ENCODE measurements around the gene HIBCH.

DNA sequence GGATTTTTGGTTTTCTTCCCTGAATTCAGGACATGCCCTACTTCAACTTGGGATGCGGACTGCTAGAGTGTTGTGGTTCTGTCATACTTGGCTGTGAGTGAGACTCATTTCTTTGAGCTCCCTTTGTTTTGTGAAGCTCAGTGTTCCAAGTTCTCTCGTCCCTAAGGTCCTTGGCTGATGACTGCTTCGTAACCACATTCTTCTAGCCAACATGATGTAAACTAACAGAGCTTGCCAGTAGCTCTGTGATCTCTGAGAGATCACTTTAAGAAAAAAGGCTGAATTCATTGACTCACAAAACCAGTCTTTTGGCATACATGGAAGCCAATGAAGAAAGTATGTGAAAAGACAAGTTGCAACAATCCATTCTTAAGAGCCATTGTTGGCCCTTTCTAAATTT, 160.2 kb downstream of the HIBCH start:
- TF ChIP-seq, protein P1, sequence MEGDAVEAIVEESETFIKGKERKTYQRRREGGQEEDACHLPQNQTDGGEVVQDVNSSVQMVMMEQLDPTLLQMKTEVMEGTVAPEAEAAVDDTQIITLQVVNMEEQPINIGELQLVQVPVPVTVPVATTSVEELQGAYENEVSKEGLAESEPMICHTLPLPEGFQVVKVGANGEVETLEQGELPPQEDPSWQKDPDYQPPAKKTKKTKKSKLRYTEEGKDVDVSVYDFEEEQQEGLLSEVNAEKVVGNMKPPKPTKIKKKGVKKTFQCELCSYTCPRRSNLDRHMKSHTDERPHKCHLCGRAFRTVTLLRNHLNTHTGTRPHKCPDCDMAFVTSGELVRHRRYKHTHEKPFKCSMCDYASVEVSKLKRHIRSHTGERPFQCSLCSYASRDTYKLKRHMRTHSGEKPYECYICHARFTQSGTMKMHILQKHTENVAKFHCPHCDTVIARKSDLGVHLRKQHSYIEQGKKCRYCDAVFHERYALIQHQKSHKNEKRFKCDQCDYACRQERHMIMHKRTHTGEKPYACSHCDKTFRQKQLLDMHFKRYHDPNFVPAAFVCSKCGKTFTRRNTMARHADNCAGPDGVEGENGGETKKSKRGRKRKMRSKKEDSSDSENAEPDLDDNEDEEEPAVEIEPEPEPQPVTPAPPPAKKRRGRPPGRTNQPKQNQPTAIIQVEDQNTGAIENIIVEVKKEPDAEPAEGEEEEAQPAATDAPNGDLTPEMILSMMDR (optimal IDR thresholded peaks at IDR 0.05 in 1 of 3, IDR thresholded peaks at IDR 0.05 in 1 of 3, conservative IDR thresholded peaks at IDR 0.05 in 1 of 3; ENCODE audit: extremely low read depth in 1 of 3, insufficient read depth in 2 of 3, low read length in 3 of 3): no peak
- no peak for TF ChIP-seq EZH2 (IDR thresholded peaks at IDR 0.05; ENCODE audit: low read length)
